Measurements from ENCODE around the gene OCLN. TPM values are rescaled to one million over a fixed set of nuclear protein-coding genes. Genes with fewer than 3 reads are reported as not detected.
"Not testable (repeated sequence)": the region's sequence is repeated elsewhere in the genome, so short reads cannot be mapped to it uniquely, and the experiment has no call there.

The OCLN gene
- total RNA-seq, 1 donor from 2014 or later: 2.2 TPM

DNA sequence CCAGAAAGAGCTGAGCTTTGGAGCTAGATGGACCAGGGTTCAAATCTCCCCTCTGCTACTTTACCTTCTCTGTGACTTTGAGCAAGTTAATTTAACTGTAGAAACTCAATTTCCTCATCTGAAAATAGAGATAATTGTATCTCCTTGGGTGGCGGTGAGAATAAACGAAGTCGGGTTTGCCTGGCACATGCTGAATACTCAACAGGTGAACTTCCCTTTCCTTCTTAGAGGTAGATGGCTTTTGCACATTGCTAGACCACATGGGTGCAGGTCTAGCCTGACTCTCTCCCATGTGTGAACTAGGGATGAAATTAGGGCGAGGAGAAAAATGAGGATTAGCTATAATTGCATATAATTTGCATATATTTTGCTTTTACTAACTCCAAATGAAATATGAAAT, 36.0 kb downstream of the OCLN start:
- ATAC-seq (ENCODE audit: low read depth): no peak
- H3K9me3 Mint-ChIP-seq: no peaks in the 10 kb centered on the region

GRCh38 chr5:69530561-69531405, 38.2 kb downstream of the OCLN start:
- H3K27ac Mint-ChIP-seq: no peak overlapping the region
- TF ChIP-seq, protein P1, sequence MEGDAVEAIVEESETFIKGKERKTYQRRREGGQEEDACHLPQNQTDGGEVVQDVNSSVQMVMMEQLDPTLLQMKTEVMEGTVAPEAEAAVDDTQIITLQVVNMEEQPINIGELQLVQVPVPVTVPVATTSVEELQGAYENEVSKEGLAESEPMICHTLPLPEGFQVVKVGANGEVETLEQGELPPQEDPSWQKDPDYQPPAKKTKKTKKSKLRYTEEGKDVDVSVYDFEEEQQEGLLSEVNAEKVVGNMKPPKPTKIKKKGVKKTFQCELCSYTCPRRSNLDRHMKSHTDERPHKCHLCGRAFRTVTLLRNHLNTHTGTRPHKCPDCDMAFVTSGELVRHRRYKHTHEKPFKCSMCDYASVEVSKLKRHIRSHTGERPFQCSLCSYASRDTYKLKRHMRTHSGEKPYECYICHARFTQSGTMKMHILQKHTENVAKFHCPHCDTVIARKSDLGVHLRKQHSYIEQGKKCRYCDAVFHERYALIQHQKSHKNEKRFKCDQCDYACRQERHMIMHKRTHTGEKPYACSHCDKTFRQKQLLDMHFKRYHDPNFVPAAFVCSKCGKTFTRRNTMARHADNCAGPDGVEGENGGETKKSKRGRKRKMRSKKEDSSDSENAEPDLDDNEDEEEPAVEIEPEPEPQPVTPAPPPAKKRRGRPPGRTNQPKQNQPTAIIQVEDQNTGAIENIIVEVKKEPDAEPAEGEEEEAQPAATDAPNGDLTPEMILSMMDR (IDR thresholded peaks at IDR 0.05): no peak
- intact Hi-C loops (cut with micrococcal nuclease): no loop called here
- no peak overlapping the region for H3K4me3 Mint-ChIP-seq
- no peak for DNase-seq
- peaks cover 6% of the 10 kb centered on the region for H3K27me3 Mint-ChIP-seq
- POLR2A ChIA-PET: no interaction called here
- no peaks in the 10 kb centered on the region for H3K9me3 Mint-ChIP-seq
- CTCF ChIA-PET: no interaction called here
- ATAC-seq (ENCODE audit: low read depth): no peak
- no peaks in the 10 kb centered on the region for H3K4me1 Mint-ChIP-seq
- H3K36me3 Mint-ChIP-seq (ENCODE audit: low read depth): no peaks in the 10 kb centered on the region

More for the DNA sequence above, 36.0 kb downstream of the OCLN start:
- no peak for DNase-seq
- TF ChIP-seq, protein P1 (IDR thresholded peaks at IDR 0.05): no peak
- POLR2A ChIA-PET: no interaction called here
- intact Hi-C loops (cut with micrococcal nuclease): no loop called here
- CTCF ChIA-PET: no interaction called here
- Mint-ChIP-seq H3K27ac (no peak overlapping the region), H3K27me3 (peaks cover 6% of the 10 kb centered on the region), H3K4me3 (no peak overlapping the region), H3K4me1 (no peaks in the 10 kb centered on the region), H3K36me3 (ENCODE audit: low read depth) (no peaks in the 10 kb centered on the region)

- no peak overlapping the region for H3K27ac Mint-ChIP-seq
- ChIA-PET POLR2A (no interaction called here), CTCF (no interaction called here)
- TF ChIP-seq, protein P1 (IDR thresholded peaks at IDR 0.05): no peak
- intact Hi-C loops (cut with micrococcal nuclease): no loop called here
- H3K36me3 Mint-ChIP-seq (ENCODE audit: low read depth): no peaks in the 10 kb centered on the region
- ATAC-seq (ENCODE audit: low read depth): no peak
- peaks cover 6% of the 10 kb centered on the region for H3K27me3 Mint-ChIP-seq
- H3K9me3 Mint-ChIP-seq: no peaks in the 10 kb centered on the region
- H3K4me1 Mint-ChIP-seq: no peaks in the 10 kb centered on the region
- no peak for DNase-seq
- no peak overlapping the region for H3K4me3 Mint-ChIP-seq
Measured at GRCh38 chr5:69531406-69531801, 38.8 kb downstream of the OCLN start.

DNA sequence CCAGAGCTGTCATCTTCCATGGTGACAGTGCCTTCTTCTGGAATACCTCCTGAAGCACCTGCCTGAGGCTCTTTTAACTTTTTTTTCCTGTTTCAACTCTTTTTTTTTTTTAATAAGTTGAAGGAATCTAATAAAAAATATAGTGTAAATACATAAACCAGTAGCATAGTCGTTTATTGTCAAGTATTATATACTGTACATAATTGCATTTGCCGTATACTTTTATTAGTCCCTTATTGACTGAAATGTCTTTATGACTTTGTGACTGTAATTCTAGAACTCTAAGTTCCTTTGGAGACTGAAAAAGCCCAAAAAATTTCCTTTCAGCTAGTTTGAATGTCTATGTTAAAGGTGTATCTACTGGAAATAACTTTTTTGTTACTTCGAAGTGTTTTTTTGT, 45.3 kb downstream of the OCLN start:
- H3K9me3 Mint-ChIP-seq; intact Hi-C loops (cut with micrococcal nuclease); CTCF ChIA-PET; DNase-seq; POLR2A ChIA-PET; ATAC-seq (ENCODE audit: low read depth); H3K4me1 Mint-ChIP-seq; H3K27me3 Mint-ChIP-seq; H3K27ac Mint-ChIP-seq; H3K4me3 Mint-ChIP-seq; H3K36me3 Mint-ChIP-seq (ENCODE audit: low read depth): not testable (repeated sequence)

- ATAC-seq (ENCODE audit: low read depth); H3K4me1 Mint-ChIP-seq; H3K36me3 Mint-ChIP-seq (ENCODE audit: low read depth); H3K27ac Mint-ChIP-seq; intact Hi-C loops (cut with micrococcal nuclease); POLR2A ChIA-PET; H3K4me3 Mint-ChIP-seq; DNase-seq; CTCF ChIA-PET; H3K27me3 Mint-ChIP-seq; H3K9me3 Mint-ChIP-seq: not testable (repeated sequence)
Measured at GRCh38 chr5:69538735-69539134, 46.1 kb downstream of the OCLN start.

- POLR2A ChIA-PET; H3K4me1 Mint-ChIP-seq; H3K27me3 Mint-ChIP-seq; intact Hi-C loops (cut with micrococcal nuclease); H3K9me3 Mint-ChIP-seq; CTCF ChIA-PET; DNase-seq; ATAC-seq (ENCODE audit: low read depth); H3K4me3 Mint-ChIP-seq; H3K36me3 Mint-ChIP-seq (ENCODE audit: low read depth); H3K27ac Mint-ChIP-seq: not testable (repeated sequence)
Measured at GRCh38 chr5:69541347-69541746, 48.8 kb downstream of the OCLN start.

GRCh38 chr5:69542838-69543618, 50.4 kb downstream of the OCLN start:
- H3K27ac Mint-ChIP-seq; H3K4me1 Mint-ChIP-seq; H3K36me3 Mint-ChIP-seq (ENCODE audit: low read depth); POLR2A ChIA-PET; DNase-seq; H3K9me3 Mint-ChIP-seq; intact Hi-C loops (cut with micrococcal nuclease); ATAC-seq (ENCODE audit: low read depth); H3K4me3 Mint-ChIP-seq; CTCF ChIA-PET; H3K27me3 Mint-ChIP-seq: not testable (repeated sequence)

DNA sequence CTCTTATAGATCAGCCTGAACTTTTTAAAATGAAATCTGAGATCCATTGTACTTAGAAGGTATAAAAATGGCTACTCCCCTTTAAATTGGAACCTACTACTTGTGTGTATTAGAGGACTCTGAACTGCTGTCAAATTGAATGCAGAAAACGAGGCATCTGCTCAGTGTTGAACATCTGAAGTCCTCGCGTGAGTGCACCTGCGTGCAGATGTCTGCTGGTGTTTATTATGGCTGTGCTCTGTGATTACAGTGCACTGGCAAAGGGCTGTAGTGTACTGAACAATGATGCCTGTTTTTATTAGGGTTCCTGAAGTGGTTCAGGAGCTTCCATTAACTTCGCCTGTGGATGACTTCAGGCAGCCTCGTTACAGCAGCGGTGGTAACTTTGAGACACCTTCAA, 52.0 kb downstream of the OCLN start:
- H3K4me1 Mint-ChIP-seq; CTCF ChIA-PET; H3K9me3 Mint-ChIP-seq; intact Hi-C loops (cut with micrococcal nuclease); H3K36me3 Mint-ChIP-seq (ENCODE audit: low read depth); POLR2A ChIA-PET; H3K27ac Mint-ChIP-seq; H3K27me3 Mint-ChIP-seq; DNase-seq; ATAC-seq (ENCODE audit: low read depth); H3K4me3 Mint-ChIP-seq: not testable (repeated sequence)

- POLR2A ChIA-PET: interaction anchor here (1.1 kb wide), 1 partner anchor 467 kb away, joined by 4 read pairs; no protein-coding TSS in a partner anchor
- DNase-seq: peak; percentile 65
- H3K36me3 Mint-ChIP-seq (ENCODE audit: low read depth); CTCF ChIA-PET; intact Hi-C loops (cut with micrococcal nuclease); H3K27me3 Mint-ChIP-seq; H3K9me3 Mint-ChIP-seq; H3K4me1 Mint-ChIP-seq: not testable (repeated sequence)
- peak; percentile 98 for ATAC-seq (ENCODE audit: low read depth)
- H3K27ac Mint-ChIP-seq: peak within 1 kb of the TSS; percentile 85
- peak within 1 kb of the TSS; percentile 92 for H3K4me3 Mint-ChIP-seq
Measured at GRCh38 chr5:69559908-69560330, 67.3 kb downstream of the OCLN start, which contains the start of gene GTF2H2C. TSS of gene GTF2H2C (plus strand) at chr5:69560191. CDS start at chr5:69565133, 4,942 bp downstream.

Data from activated B cell treated with CpG ODN at 0.5 μM for 24 hours (primary cell).